ENCODE results near the gene PVRIG.
"Not testable (repeated sequence)": the region's sequence is repeated elsewhere in the genome, so short reads cannot be mapped to it uniquely, and the experiment has no call there.

PVRIG gene

DNA sequence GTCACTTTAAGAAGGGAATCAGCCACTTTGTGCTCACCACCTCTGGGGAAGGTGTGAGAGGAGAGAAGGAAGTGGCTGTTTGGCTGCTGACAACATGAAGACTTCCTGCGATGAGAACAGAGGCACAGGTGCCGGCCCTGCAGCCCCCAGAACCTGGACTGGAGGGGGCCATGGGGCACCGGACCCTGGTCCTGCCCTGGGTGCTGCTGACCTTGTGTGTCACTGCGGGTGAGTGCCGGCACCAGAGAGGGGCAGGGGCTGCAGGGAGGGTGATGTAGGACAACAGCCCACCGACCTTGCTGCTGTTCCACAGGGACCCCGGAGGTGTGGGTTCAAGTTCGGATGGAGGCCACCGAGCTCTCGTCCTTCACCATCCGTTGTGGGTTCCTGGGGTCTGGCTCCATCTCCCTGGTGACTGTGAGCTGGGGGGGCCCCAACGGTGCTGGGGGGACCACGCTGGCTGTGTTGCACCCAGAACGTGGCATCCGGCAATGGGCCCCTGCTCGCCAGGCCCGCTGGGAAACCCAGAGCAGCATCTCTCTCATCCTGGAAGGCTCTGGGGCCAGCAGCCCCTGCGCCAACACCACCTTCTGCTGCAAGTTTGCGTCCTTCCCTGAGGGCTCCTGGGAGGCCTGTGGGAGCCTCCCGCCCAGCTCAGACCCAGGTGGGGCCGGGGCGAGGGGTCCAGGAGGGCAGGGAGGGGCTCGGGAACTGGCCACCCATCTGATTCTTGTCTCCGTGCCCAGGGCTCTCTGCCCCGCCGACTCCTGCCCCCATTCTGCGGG lies at the start of gene PVRIG:
Gene PVRIG, plus strand, starts transcription at position 149 of the 785 bp plus-strand sequence. Its CDS starts 22 bp downstream, at position 171.
- DNase-seq, result not testable (repeated sequence)

DNA sequence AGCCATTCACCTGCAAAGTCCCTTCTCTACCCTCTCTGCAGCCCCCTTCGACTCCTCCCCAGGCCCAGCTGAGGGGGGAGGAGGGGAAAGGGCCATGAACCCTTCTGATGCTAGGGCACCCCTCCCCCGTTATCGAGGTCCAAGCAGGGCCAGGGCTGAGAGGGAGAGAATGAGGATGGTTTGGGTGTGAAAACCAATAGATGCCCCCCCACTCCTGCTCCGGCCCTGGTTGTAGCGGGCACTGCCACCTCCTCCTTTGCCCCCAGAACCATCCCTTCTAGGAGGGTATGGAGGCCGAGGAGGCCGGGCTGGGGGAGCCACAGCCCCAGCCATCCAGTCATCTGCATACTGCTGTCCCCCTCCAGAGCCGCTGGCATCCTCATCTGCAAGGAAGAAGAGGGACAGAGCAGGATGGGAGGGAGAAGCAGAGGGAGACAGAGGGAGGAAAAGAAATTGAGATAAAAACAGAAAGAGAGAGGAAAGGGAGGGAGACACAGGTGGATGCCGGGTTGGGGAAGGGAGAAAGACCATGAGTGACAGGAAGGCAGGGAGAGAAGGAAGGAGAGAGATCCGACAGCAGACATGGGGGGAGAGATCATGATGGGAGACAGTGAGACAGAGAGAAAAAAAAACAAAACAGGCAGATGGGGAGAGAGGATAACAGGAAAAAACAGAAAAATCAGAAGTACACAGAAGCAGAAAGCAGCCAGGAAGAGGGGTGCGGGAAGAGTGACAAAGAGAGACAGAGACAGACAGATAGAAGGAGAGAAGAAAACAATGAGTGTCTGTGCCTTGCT lies 49.5 kb upstream of the PVRIG start:
- DNase-seq, result no peak

DNA sequence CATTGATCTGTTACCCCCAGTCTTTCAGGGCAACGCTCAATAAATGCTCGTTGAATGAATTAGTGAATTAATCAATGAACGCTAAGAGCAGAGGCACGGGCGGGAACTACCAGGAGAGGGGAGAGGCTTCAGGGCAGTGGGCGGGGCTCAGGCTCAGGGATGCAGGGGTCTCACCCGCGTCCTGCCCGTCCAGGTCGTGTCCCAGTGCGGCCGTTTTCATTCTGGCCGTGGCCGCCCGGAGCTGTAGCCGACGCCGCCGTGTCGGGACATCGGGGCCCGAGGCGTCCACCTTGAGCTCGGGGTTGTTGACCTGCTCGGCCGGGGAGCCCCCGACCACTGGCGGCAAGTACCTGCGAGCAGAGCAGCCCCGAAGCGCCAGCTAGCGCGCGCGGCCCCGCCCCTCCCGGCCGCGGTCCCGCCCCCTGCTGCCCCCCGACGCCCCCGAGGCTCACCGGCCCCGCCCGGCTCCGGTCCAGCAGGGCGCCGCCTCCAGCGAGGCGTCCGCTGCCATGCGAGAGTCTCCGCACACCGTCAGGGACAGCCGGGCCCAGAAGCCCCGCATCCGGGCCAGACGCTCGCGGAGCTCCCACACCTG lies 48.6 kb upstream of the PVRIG start:
- no peak for DNase-seq

DNA sequence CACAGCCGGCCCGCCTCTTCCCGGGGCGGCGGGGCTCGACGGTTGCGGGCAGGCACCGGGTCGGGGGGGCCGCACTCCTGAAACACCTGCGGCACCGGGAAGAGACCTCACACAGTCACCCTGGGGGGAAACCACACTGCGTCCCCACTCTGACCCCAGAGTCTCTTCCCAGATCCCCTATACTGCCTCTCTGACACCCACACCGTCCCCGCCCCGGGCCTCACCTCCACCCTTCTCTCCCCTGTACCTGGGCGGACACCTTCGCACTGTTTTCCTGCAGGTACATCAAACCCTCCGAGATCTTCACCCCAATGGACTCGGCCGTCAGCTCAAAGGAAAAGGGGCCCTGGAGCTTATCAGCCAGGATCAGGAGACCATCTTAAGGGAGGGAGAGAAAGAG lies 47.9 kb upstream of the PVRIG start:
- no peak for DNase-seq

DNA sequence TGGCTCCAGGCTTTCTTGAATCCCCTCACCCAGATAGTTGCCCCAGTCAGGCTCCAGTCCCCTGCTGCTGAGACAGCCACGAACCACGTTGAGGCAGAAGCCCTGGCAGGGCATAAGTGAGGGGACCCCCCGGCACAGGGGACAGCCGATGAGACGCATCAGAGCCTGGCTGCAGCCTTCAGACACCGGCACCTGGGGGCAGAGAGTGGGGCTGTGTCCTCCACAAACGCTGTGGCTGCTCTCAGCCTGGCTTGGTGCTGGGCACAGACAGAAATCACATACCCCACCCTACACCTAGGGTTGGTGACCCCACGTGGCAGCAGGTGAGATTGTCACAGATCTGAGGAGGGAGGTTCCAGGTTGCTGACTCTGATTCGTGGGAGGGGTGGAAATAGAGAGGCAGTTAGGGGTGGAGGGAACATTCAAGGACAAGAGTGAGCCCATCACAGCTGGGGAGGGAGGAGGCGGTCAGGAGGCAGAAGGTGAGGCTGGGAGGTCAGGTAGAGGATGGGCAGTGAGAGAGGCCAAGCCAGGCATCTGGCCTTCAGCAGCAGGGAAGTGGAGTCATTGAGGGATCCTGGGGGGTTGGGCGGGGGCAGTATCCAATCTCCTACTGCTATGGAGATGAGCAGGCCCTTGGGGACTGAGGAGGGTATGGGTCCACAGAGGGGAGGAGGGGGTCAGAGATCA lies 45.8 kb upstream of the PVRIG start:
- no peak for DNase-seq

DNA sequence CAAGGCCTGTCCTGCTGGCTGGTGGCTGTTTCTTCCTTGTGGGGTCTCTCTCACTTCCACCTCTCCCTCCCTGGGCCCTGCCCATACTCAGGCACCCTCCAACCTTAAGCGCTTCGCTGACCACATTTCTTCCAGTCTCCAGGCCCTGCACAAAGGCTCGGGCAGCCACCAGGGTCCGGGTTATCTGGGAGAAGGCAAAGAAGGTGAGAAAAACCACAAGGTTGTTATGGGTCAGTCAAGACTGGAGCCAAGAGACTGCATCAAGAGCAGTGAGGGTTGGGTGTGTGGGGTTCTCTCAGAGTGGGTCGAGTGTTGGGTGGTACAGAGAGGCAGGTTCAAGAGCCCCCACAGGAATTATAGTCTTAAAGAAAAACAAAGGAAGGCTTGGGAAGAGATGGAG lies 45.2 kb upstream of the PVRIG start:
- DNase-seq, result no peak

DNA sequence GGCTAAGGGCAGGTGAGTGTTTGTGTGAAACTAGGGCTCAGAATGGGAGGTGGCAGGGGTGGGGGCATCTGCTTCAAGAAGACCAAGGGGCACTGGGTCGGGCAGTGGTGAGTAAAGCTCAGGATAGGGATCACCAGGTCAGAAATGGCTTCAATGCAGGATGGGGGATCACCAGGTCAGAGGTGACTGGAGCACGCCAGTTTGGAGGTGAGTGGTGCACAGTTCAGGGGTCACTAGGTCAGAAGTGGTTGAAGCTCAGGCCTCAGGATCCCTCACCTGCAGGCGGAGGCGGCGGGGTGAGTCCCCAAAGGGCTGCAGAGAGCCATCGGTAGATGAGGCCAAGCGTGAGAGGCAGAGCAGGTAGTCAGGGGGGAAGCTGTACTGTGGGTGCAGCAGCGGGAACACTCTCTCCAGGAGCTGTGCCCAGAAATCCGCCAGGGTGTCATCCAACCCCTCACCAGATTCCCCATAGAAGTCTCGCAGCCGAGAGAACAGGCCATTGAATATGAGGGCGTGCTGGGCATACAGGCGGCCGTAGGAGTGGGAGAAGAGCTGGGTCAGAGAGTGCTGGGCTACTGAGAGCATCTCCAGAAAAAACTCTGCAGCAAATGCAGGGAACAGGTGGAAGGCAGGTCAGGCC lies 44.3 kb upstream of the PVRIG start:
- no peak for DNase-seq

DNA sequence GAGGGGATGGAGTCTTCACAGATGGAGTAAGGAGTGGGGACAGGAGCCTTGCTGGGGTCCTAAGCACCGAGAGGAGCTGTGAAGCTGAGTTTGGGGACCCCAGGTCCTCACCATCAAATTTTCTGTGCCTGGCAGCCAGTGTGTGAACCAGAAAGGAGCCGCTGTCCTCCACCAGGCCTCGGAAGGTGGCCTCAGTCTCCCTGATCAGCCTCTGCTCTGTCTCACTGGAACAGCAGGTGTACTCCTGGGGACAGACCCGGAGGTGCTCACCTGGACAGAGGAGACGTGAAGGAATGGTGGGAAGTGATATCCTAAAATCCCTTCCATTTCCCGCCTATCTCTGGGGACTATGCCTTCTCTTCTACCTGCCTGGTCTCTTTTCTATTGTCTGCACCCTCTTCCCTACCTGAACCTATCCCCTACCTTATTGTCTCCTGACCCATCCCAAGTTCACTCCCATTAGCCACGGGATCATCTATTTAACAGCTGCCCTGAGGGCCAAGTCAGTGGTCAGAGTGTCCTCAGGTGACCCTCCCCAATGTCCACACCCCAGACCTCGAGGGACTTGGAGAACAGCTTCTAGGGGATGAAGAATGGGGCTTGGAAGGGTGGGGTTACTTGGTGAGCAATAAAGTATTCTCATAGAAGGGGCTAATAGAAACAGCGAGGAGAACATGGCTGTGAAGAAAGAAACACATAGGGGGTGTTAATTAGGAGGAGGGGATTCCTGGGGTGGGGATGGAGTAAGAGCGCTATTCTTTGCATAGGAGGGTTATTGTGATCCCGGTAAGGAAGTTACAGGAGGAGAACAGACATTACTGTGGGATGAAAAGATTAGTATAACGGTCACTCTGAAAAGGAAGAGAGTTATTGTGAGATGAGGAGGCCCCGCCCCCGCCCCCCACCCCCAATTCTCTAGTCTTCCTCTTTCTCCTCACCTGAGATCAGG lies 43.4 kb upstream of the PVRIG start:
- no peak for DNase-seq

DNA sequence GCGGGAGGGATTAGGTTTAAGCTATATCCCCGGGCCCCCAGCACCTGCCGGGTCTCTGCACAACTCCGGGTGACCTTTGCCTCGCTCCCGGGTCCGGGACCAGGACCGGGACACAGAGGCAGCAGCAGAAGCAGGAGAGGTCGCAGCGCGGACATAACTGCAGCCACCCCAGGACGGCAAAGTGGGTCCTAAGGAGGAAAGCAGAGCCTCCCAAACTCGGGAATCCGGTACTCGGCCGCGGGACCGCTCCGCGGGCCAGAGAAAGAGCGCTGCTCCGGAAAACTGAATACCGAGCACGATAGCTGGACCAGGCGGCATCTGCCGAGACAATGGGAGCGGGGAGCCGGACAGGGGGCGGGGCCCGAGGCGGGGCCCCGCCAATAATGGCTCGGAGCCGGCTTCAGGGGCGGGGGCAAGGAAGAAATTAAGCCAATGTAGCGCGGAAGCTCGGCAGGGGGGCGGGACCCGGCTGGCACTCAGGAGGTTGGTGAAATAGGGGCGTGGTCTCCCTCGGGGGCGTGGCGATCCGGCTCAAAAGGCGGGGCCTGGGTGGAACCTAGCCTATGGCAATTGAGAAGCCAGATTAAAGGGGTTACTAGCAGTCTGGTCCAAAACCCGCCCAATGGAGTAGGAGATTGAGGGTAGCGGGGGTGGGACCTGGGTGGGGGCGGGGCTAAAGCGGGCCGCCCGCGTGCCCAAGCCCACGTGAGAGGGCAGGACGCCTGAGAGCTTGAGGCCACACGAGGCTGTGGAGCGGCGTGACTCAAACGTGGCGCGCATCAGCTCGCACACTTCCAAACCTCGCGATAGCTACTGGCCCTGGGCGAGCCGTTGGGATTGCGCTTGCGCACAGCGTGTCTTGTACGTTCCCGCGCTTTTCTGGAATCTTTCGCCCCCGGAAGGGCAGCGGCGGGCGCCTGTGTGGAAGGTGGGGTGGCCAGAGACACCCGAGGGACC lies 42.4 kb upstream of the PVRIG start, which contains the start of the genes GPC2 and STAG3:
Gene GPC2, minus strand, starts transcription at position 337 of the 957 bp plus-strand sequence. Its CDS starts 182 bp downstream, at position 155.
Gene STAG3, plus strand, starts transcription at position 874 of the 957 bp plus-strand sequence. CDS start 2,639 bp downstream, outside the sequence.
- DNase-seq, result peak; percentile 90 to 93

DNA sequence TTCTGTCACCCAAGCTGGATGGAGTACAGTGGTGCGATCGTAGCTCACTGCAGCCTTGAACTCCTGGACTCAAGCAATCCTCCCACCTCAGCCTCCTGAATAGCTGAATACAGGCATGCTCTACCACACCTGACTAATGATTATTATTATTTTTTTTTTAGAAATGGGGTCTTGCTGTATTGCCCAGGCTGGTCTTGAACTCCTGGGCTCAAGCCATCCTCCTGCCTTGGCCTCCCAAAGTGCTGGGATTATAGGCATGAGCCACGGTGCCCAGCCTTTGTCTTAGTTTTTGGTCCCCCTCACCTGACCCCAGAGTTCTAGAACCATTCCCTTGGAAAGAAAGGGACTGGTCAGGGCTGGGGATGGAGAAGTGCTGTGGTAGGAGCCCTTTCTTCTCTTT lies 39.7 kb upstream of the PVRIG start:
- not testable (repeated sequence) for DNase-seq

DNA sequence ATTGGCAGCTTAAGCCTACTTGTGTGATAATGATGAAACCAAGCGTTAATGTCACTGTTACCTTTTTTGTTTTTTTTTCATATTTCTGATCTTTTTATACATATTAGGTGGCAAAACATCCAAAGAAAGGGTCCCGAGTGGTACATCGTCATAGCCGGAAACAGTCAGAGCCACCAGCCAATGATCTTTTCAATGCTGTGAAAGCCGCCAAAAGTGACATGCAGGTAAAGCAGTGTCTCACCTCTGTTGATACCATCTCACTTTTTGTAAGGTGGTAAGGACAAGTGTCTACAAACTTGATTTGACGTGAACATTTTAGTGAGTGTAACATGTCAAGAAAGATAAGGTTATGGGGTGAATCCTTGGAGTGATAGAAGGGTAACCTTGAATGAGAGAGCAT lies 37.1 kb upstream of the PVRIG start:
- not testable (repeated sequence) for DNase-seq

DNA sequence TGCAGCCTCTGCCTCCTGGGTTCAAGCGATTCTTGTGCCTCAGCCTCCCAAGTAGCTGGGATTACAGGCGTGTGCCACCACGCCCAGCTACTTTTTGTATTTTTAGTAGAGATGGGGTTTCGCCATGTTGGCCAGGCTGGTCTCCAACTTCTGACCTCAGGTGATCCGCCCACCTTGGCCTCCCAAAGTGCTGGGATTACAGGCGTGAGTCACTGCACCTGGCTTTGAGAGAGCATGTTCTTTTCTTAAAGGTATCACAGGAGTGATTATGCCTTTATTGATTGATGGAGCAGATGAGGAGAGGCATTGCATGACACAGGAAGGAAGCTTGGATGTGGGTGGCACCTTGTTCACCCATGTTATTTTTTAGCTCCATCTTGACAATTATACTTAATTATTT lies 36.7 kb upstream of the PVRIG start:
- DNase-seq, result not testable (repeated sequence)

DNA sequence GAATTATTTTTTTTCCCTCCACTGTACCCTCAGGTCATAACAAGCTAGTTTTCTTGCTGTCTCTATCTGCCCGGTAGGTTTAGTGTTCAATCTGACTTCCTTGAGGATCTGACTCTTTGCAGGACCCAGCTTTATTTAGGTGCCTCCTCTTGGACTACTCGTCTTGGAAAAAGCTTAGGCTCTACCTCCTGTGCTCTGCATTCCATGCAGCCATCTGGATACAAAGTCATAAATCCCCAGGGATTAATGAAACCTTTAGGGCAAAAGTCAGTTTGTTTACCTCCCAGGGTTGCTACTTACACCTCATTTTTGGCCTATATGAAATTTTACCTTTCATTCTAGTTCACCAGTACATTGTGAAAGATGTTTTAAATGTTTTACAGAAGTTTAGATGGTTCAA lies 34.0 kb upstream of the PVRIG start:
- DNase-seq, result no peak

DNA sequence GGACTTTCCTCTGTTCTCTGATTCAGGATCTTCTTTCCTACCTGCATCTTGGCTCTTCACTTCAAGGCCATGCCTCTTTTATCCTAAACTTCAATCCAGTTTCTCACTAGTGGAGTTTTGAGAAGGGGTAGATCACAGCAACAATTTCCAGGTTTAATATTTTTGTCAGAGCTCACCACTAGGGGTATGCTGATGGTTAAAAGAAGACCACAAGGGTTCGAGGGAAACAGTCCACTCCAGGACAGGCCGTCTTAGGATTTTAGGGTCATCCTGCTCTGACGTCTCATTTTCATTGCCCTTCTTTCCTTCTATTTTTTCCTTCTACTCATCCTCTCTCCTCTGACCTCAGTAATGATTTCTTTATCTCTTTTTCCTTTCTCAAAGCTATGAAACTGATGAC lies 30.7 kb upstream of the PVRIG start:
- no peak for DNase-seq

DNA sequence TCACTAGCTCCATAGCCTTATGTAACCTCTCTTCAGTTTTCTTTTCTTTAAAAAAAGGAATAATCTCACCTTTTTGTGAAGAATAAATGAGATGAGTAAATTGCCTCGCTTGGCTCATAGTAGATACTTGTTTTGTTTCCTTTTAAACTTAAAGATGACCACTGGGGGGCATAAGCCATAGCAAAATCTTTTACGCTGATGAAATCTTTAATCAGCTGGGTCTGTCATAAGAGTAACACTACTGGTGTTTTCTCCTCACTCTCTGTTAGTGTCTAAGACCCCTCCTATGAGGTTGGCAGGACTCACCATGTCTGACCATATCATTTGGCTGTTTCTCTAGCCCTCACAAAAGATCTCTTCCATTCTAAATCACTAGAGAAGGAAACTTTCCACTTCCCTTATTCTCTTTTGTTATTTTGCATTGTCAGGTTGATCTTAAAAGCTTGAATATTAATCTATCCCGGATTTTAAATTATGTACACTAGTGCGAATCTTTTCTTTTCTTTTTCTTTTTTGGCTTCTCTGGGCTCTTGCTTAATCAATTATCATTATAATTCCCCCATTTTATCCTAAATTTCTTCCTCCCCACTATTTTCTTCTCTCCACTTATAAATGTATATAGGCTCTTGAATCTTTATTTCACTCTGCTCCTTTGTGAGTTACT lies 29.6 kb upstream of the PVRIG start:
- DNase-seq, result no peak

DNA sequence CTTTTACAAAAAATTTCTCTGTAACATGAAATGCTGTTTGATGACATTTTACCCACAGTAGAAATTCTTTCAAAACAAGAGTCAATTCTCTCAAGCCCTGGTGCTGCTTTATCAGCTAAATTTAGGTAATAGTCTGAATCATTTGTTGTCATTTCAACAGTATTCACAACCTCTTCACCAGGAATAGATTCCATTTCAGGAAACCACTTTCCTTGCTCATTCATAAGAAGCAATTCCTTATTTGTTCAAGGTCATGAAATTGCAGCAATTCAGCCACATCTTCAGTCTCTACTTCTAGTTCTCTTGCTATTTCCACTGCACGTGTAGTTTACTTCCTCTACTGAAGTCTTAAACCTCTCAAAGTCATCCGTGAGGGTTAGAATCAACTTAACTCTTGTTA lies 28.0 kb upstream of the PVRIG start:
- no peak for DNase-seq

DNA sequence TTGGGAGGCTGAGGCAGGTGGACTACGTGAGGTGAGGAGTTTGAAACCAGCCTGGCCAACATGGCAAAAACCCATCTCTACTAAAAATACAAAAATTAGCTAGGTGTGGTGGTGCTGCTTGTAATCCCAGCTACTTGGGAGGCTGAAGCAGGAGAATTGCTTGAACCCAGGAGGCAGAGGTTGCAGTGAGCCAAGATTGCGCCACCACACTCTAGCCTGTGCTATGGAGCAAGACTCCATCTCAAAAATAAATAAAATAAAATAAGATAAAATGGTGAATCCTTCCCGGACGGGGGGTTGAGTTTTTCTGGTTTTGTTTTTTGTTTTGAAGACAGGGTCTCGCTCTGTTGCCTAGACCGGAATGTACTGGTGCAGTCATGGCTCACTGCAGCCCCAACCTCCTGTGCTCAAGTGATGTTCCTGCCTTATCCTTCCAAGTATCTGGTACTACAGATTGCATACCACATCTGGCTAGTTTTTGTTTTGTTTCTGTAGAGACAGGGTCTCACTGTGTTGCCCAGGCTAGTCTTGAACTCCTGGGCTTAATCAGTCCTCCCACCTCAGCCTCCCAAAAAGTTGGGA lies 27.4 kb upstream of the PVRIG start:
- not testable (repeated sequence) for DNase-seq

DNA sequence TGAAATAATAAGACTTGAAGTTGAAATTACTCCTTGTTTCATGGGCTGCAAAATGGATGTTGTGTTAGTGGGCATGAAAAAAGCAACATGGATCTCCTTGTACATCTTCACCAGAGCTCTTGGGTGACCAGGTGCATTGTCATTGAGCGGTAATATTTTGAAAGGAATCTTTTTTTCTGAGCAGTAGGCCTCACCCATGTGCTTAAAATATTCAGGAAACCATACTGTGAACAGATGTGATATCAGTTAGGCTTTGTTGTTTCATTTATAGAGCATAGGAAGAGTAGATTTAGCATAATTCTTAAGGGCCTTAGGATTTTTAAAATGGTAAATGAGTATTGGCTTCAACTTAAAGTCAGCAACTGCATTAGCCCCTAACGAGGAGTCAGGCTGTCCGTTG lies 26.8 kb upstream of the PVRIG start:
- DNase-seq, result no peak

DNA sequence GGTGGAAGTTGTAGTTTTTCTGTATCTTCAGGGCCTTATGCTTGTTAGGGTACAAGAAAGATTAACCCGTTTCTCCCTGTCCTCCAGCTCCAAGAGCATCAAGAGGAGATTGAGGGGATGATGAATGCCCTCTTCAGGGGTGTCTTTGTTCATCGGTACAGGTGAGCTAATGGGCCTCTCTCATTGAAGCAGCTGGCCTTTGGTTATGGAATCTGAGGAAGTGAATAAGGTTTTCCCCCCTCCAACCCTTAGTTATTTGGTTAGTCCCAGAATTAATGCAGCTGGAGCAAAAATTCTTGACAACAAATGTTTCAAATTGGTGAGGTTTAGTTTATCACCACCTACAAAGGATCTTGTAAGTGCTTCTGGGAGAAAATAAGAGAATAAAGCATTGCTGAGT lies 24.5 kb upstream of the PVRIG start:
- no peak for DNase-seq
